HG03521 (cell line): ENCODE results near the gene USP34.
"Not testable (repeated sequence)": the region's sequence is repeated elsewhere in the genome, so short reads cannot be mapped to it uniquely, and the experiment has no call there.

Source experiments
- ATAC-seq: cut with Tn5 transposase; IDR thresholded peaks from one replicate; pipeline ENCODE4 v1.9.1; 2021; ENCODE audit warnings: mild to moderate bottlenecking, moderate library complexity; ENCODE audit not compliant: unreplicated experiment

The USP34 gene

GRCh38 chr2:61470965-61471904 lies at the start of gene USP34:
TSS of gene USP34 (minus strand) at chr2:61471087. CDS start at chr2:61470692, 395 bp downstream.
- peak; percentile 82 for ATAC-seq

GRCh38 chr2:61520261-61520660 lies 49.4 kb upstream of the USP34 start:
- no peak for ATAC-seq

- ATAC-seq = no peak
Measured at GRCh38 chr2:61512768-61513398, 42.0 kb upstream of the USP34 start.

- no peak for ATAC-seq
Measured at GRCh38 chr2:61510674-61511671, 40.1 kb upstream of the USP34 start.

GRCh38 chr2:61504949-61505348 lies 34.1 kb upstream of the USP34 start:
- no peak for ATAC-seq

GRCh38 chr2:61499060-61499459 lies 28.2 kb upstream of the USP34 start:
- no peak for ATAC-seq

- ATAC-seq = no peak
Measured at GRCh38 chr2:61493523-61493942, 22.6 kb upstream of the USP34 start.

GRCh38 chr2:61492476-61492875 lies 21.6 kb upstream of the USP34 start:
- no peak for ATAC-seq

- no peak for ATAC-seq
Measured at GRCh38 chr2:61485281-61485680, 14.4 kb upstream of the USP34 start.

GRCh38 chr2:61478086-61478485 lies 7.2 kb upstream of the USP34 start:
- ATAC-seq = no peak

- not testable (repeated sequence) for ATAC-seq
Measured at GRCh38 chr2:61476929-61477589, 6.2 kb upstream of the USP34 start.

- no peak for ATAC-seq
Measured at GRCh38 chr2:61471905-61472805, 1.3 kb upstream of the USP34 start.

- ATAC-seq = peak; percentile 23
Measured at GRCh38 chr2:61470122-61470951, 550 bp downstream of the USP34 start.

- no peak for ATAC-seq
Measured at GRCh38 chr2:61469424-61470121, 1.3 kb downstream of the USP34 start.

GRCh38 chr2:61468231-61468630 lies 2.7 kb downstream of the USP34 start:
- not testable (repeated sequence) for ATAC-seq

GRCh38 chr2:61465045-61465444 lies 5.8 kb downstream of the USP34 start:
- ATAC-seq = no peak

- ATAC-seq = no peak
Measured at GRCh38 chr2:61463769-61464475, 7.0 kb downstream of the USP34 start.
